ENCODE measurements around the gene ZNF469. TPM values are rescaled to one million over a fixed set of nuclear protein-coding genes. Genes with fewer than 3 reads are reported as not detected.

ZNF469 gene
- total RNA-seq, 1 experiment from 2014 or later = not detected

DNA sequence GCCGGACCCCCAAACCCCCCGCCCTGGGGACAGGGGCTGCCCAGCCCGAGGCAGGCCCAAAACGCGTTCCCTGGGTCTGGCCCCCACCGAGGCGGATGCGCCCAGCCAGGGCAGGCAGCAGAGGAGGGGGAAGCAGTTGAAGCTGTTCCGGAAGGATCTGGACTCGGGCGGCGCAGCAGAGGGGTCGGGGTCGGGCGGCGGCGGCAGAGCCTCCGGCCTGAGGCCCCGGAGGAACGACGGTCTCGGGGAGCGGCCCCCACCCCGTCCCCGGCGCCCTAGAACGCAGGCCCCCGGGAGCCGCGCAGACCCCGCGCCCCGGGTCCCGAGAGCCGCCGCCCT lies 47.4 kb downstream of the ZNF469 start:
- H3K4me3 ChIP-seq (ENCODE audit: low read length) = no peak overlapping the region
- H4K20me1 ChIP-seq (ENCODE audit: insufficient read depth, low read depth, low read length) = no peaks in the 10 kb centered on the region
- no peak overlapping the region for H3K9ac ChIP-seq (ENCODE audit: low read length)
- no peaks in the 10 kb centered on the region for H3K79me2 ChIP-seq (ENCODE audit: low read length)
- H3K27ac ChIP-seq (ENCODE audit: low read length) = no peak overlapping the region
- no peaks in the 10 kb centered on the region for H3K4me1 ChIP-seq (ENCODE audit: low read length)
- no peaks in the 10 kb centered on the region for H3K9me2 ChIP-seq (replicated peaks; ENCODE audit: insufficient read depth, low read length)
- DNase-seq = no peak
- H3K27me3 ChIP-seq (ENCODE audit: low read length) = no peaks in the 10 kb centered on the region
- H2AFZ ChIP-seq (ENCODE audit: low read length) = no peak overlapping the region
- no peaks in the 10 kb centered on the region for H3K36me3 ChIP-seq (ENCODE audit: insufficient read depth, low read length)
- no peaks in the 10 kb centered on the region for H3K9me3 ChIP-seq (ENCODE audit: low read length)
- H3K4me2 ChIP-seq (ENCODE audit: low read depth, low read length, poor library complexity, severe bottlenecking) = no peak overlapping the region

- H3K27ac ChIP-seq (ENCODE audit: low read length) = no peak overlapping the region
Measured at GRCh38 chr16:88430524-88431446, 48.0 kb downstream of the ZNF469 start.

GRCh38 chr16:88431651-88432050 lies 48.9 kb downstream of the ZNF469 start:
- H3K27ac ChIP-seq (ENCODE audit: low read length) = no peak overlapping the region
- H3K9me3 ChIP-seq (ENCODE audit: low read length) = no peaks in the 10 kb centered on the region
- no peak overlapping the region for H2AFZ ChIP-seq (ENCODE audit: low read length)
- H3K36me3 ChIP-seq (ENCODE audit: insufficient read depth, low read length) = no peaks in the 10 kb centered on the region
- H3K79me2 ChIP-seq (ENCODE audit: low read length) = no peaks in the 10 kb centered on the region
- no peak overlapping the region for H3K9ac ChIP-seq (ENCODE audit: low read length)
- H3K4me2 ChIP-seq (ENCODE audit: low read depth, low read length, poor library complexity, severe bottlenecking) = no peak overlapping the region
- H3K9me2 ChIP-seq (replicated peaks; ENCODE audit: insufficient read depth, low read length) = no peaks in the 10 kb centered on the region
- no peaks in the 10 kb centered on the region for H3K27me3 ChIP-seq (ENCODE audit: low read length)
- H4K20me1 ChIP-seq (ENCODE audit: insufficient read depth, low read depth, low read length) = no peaks in the 10 kb centered on the region
- no peak for DNase-seq
- no peaks in the 10 kb centered on the region for H3K4me1 ChIP-seq (ENCODE audit: low read length)
- no peak overlapping the region for H3K4me3 ChIP-seq (ENCODE audit: low read length)

More at GRCh38 chr16:88430524-88431446, 48.0 kb downstream of the ZNF469 start:
- Histone ChIP-seq H3K4me3 (ENCODE audit: low read length) (no peak overlapping the region), H3K79me2 (ENCODE audit: low read length) (no peaks in the 10 kb centered on the region), H3K4me1 (ENCODE audit: low read length) (no peaks in the 10 kb centered on the region), H3K9me2 (replicated peaks; ENCODE audit: insufficient read depth, low read length) (no peaks in the 10 kb centered on the region), H2AFZ (ENCODE audit: low read length) (no peak overlapping the region), H3K27me3 (ENCODE audit: low read length) (no peaks in the 10 kb centered on the region), H4K20me1 (ENCODE audit: insufficient read depth, low read depth, low read length) (no peaks in the 10 kb centered on the region), H3K36me3 (ENCODE audit: insufficient read depth, low read length) (no peaks in the 10 kb centered on the region), H3K4me2 (ENCODE audit: low read depth, low read length, poor library complexity, severe bottlenecking) (no peak overlapping the region), H3K9me3 (ENCODE audit: low read length) (no peaks in the 10 kb centered on the region), H3K9ac (ENCODE audit: low read length) (no peak overlapping the region)
- no peak for DNase-seq

- Histone ChIP-seq H3K4me2 (ENCODE audit: low read depth, low read length, poor library complexity, severe bottlenecking) (no peak overlapping the region), H3K27ac (ENCODE audit: low read length) (no peak overlapping the region), H3K4me1 (ENCODE audit: low read length) (no peaks in the 10 kb centered on the region), H3K36me3 (ENCODE audit: insufficient read depth, low read length) (no peaks in the 10 kb centered on the region), H3K9ac (ENCODE audit: low read length) (no peak overlapping the region), H3K27me3 (ENCODE audit: low read length) (no peaks in the 10 kb centered on the region), H3K9me2 (replicated peaks; ENCODE audit: insufficient read depth, low read length) (no peaks in the 10 kb centered on the region), H2AFZ (ENCODE audit: low read length) (no peak overlapping the region), H4K20me1 (ENCODE audit: insufficient read depth, low read depth, low read length) (no peaks in the 10 kb centered on the region), H3K79me2 (ENCODE audit: low read length) (no peaks in the 10 kb centered on the region), H3K9me3 (ENCODE audit: low read length) (no peaks in the 10 kb centered on the region), H3K4me3 (ENCODE audit: low read length) (no peak overlapping the region)
- no peak for DNase-seq
Measured at GRCh38 chr16:88432174-88432573, 49.4 kb downstream of the ZNF469 start.

Other genes starting within 250 kb of the ZNF469 start
- 0.36 and 0.75 TPM in 2 replicates for gene ZFPM1, start 70.3 kb downstream of the ZNF469 start, total RNA-seq (2014; rRNA removed; shearing (Covaris generic); ENCODE audit: low replicate concordance)
- gene ZC3H18, start 187.4 kb downstream of the ZNF469 start, total RNA-seq (2014; rRNA removed; shearing (Covaris generic); ENCODE audit: low replicate concordance) = 8.3 and 17.5 TPM in 2 replicates

Data from Karpas-422 (cell line).